ENCODE measurements around the gene HSPD1.
"Not testable (repeated sequence)": the region's sequence is repeated elsewhere in the genome, so short reads cannot be mapped to it uniquely, and the experiment has no call there.

HSPD1 gene

DNA sequence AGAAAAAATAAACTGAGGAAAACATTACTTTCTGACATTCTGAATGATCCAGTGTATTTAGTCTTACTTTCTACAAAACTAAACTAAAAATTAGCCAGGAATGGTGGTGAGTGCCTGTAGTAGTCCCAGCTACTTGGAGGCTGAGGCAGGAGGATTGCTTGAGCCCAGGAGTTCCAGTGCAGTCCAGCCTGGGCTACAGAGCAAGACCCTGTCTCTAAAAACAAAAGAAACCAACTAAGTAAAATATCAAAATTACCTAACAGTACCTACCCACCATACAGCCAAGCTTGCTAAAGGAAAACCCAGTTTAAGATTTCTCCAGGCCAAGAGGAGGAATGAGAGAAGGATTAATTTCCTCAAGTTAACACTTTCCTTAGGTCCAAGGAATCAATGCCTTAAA, 2.9 kb downstream of the HSPD1 start:
- no peak for DNase-seq (ENCODE audit: low spot score)

DNA sequence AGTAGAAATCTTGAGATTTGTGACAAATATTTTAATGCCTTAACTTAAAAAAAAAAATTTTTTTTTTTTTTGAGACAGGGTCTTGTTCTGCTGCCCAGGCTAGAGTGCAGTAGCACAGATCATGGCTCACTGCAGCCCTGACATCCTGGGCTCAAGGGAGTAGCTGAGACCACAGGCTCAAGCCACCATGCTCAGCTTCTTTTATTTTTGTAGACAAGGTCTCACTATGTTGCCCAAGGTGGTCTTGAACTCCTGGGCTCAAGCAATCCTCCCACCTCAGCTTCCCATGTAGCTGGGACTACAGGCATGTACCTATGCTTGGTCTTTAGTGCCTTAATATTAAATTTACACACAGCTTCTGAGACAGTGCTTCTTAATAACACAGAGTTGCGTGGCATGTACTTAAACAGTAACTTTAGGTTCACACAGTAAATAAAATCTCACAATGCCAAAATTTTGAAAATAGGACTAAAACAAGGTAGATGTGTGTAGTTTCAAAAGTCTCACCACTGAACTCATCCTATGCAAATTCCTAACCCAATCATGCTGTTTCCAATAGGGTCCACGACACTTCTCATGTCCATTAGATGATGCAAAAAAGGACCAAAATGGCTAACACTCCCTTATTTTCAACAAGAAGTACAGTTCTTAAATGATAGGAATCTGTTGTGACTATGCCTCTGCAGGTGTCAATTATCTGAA, 4.1 kb downstream of the HSPD1 start:
- DNase-seq (ENCODE audit: low spot score), result no peak

DNA sequence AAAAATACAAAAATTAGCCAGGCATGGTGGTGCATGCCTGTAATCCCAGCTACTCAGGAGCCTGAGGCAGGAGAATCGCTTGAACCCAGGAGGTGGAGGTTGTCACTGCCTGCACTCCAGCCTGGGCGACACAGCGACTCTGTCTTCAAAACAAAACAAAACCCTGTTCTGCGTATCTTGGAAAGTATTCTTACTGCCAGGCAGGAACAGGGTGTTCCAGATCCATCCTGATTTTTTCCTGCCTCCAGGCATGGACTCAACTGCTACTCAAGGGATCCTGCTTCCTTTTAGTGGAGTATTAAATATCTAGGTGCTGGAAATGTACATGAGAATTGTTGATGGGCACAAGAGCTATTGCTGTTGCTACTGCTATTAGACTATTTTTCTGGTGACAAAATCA, 12.3 kb downstream of the HSPD1 start:
- DNase-seq (ENCODE audit: low spot score), result no peak

GRCh38 chr2:197486175-197486574, 13.5 kb downstream of the HSPD1 start:
- DNase-seq (ENCODE audit: low spot score), result no peak

DNA sequence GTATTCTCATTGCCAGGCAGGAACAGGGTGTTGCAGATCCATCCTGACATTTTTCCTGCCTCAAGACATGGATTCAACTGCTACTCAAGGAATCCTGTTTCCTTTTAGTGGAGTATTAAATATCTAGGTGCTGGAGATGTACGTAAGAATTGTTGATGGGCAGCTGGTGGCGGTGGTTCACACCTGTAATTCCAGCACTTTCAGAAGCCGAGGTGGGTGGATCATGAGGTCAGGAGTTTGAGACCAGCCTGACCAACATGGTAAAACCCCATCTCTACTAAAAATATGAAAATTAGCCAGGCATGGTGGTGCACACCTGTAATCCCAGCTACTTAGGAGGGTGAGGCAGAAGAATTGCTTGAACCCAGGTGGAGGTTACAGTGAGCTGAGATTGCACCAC, 15.4 kb downstream of the HSPD1 start:
- not testable (repeated sequence) for DNase-seq (ENCODE audit: low spot score)

DNA sequence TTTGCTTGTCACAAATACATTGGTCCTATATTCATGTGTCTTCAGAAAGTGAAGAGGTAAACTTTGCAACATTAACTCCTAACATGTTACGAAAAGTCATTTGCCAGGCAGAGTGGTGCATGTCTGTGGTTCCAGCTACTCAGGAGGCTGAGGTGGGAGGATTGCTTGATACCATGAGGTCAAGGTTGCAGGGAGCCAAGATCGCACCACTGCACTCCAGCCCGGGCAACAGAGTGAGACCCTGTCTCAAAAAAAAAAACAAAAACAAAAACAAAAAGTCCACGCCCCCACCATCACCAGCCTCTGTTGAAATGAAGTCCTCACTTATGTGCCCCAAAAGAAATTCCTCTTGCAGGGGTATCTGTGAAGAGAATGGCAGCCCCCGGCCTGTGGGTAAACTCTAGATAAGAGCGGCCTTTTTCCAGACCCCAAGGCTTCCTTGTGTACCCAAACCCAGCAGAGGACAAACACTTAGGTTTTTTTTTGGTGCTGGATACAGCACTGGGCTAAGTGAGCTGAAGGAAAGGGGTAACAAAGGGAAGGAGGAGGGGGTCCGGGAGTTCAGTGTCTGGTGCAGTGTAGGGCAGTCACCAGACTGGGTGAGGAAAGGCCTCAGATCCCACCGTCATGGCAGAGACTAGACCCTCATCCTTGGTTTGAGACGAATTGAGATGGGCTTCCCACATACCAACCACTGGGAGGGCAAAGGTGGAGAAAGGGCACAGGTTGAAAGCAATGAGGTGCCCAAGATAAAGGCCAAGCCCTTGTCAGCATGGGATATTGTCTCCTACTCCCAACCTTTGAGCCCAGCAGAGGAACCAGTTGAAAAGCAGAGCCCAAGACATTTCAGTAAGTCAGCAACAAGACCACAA, 19.2 kb downstream of the HSPD1 start:
- DNase-seq (ENCODE audit: low spot score), result no peak

- DNase-seq (ENCODE audit: low spot score), result no peak
Observed at GRCh38 chr2:197477797-197478196, 21.8 kb downstream of the HSPD1 start.

DNA sequence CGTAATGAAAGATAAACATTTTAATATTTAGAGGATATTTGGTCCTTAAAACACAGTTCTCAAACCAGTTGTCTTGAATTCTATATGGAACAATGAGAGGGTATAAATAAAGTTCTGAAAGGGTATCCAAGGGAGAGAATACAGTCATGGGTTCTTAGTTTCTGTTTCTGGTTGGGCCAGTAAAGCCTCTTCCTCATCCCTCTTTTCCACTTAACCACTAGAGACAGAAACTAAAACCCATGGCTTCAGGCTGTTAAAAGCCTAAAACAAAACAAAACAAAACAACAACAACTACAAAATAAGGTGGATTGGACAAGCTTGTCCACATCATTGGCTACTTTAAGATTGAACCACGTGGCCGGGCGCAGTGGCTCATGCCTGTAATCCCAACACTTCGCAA, 27.5 kb downstream of the HSPD1 start:
- no peak for DNase-seq (ENCODE audit: low spot score)

- DNase-seq (ENCODE audit: low spot score), result no peak
Observed at GRCh38 chr2:197464175-197464574, 35.5 kb downstream of the HSPD1 start.

- no peak for DNase-seq (ENCODE audit: low spot score)
Observed at GRCh38 chr2:197461057-197461456, 38.6 kb downstream of the HSPD1 start.

DNA sequence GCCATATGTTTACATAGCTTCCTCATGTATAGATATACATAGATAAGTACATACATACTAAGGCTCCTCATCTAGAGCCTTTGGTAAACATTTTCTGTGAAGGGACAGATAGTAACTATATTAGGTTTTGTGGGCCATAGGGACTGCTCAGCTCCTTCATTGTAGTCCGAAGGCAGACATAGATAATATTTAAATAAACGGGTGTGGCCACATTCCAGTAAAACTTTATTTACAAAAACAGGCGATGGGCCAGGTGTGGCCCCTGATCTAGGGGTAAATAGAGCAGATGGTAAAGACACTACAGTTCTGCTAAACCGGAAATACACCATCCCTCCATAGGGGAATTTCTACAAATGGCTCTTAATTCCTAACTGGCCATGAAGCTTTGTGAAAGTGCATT, 39.0 kb downstream of the HSPD1 start:
- no peak for DNase-seq (ENCODE audit: low spot score)

- DNase-seq (ENCODE audit: low spot score), result no peak
Observed at GRCh38 chr2:197455428-197455827, 44.2 kb downstream of the HSPD1 start.

- no peak for DNase-seq (ENCODE audit: low spot score)
Observed at GRCh38 chr2:197454923-197455322, 44.7 kb downstream of the HSPD1 start.

DNA sequence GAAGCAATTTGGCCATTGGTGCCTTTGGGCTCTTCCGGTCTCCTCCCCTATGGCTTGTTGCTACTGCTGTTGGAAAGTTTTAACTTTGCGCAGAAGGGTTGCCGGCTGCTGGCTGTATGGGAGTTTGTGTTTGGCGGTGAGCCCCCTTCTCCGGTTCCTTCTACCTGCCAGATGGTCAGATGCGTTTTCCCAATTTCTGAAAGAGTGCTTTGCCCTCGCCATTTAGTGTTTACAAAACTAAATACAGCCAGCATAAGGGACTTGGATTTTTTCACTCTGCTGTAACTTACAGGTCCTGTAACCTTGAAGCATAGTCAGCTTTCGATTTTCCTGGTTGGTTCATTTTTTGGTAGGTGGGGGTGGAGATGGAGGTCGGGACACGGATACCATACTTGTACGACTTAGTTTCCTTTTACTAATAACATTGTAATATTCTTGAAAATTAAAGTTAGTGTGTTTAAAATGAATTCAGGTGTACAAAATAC, 45.7 kb downstream of the HSPD1 start:
- no peak for DNase-seq (ENCODE audit: low spot score)

- peak; percentile 99 for DNase-seq (ENCODE audit: low spot score)
Observed at GRCh38 chr2:197453123-197453913, 46.3 kb downstream of the HSPD1 start, which contains the start of gene COQ10B. Gene COQ10B (plus strand): TSS chr2:197453552. CDS start chr2:197453561, 9 bp downstream.

DNA sequence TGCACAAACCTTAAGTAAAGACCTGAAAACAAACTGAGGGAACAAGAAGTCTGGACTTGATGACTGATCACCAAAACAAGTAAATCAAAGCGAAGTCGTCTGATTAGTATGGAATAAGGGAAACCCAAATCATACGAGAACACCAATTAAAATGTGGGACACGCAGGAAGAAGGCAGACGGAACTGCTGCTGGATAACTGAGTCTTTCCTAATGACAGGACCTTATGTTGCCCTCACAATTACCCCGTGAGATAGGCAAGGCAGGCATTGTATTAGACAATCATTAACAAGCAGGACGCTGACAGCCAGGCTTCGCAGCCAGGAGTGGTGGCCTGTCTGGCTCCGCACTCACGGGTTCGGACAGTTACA, 46.9 kb downstream of the HSPD1 start:
- no peak for DNase-seq (ENCODE audit: low spot score)

DNA sequence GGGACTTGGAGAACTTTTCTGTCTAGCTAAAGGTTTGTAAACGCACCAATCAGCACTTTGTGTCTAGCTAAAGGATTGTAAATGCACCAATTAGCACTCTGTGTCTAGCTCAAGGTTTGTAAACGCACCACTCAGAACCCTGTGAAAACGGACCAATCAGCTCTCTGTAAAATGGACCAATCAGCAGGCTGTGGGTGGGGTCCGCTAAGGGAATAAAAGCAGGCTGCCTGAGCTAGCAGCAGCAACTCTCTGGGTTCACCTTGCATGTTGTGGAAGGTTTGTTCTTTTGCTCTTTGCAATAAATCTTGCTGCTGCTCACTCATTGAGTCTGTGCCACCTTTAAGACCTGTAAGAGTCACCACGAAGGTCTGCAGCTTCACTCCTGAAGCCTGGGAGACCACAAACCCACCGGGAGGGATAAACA, 48.7 kb downstream of the HSPD1 start:
- not testable (repeated sequence) for DNase-seq (ENCODE audit: low spot score)

- no peak for DNase-seq (ENCODE audit: low spot score)
Observed at GRCh38 chr2:197450465-197450864, 49.2 kb downstream of the HSPD1 start.

DNA sequence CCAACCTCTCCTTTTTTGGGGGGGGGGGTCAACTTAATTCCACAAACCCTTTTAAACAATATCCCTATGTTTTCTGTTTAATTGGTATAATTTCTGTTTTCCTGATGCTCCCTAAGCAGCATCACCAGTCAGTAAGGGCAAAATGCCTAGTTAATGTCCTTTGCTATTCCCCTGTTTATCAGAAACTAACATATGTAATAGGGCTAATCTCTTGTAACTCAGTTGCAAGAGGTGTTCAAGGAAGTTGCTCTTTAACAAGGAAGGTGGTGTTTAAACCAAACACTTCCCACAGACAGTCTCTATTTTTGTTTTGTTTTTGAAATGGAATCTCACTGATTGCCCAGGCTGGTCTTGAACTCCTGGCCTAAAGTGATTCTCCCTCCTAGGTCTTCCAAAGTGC, 52.8 kb downstream of the HSPD1 start:
- no peak for DNase-seq (ENCODE audit: low spot score)

GRCh38 chr2:197445746-197446145, 53.9 kb downstream of the HSPD1 start:
- no peak for DNase-seq (ENCODE audit: low spot score)

GRCh38 chr2:197442857-197443256, 56.8 kb downstream of the HSPD1 start:
- no peak for DNase-seq (ENCODE audit: low spot score)

DNA sequence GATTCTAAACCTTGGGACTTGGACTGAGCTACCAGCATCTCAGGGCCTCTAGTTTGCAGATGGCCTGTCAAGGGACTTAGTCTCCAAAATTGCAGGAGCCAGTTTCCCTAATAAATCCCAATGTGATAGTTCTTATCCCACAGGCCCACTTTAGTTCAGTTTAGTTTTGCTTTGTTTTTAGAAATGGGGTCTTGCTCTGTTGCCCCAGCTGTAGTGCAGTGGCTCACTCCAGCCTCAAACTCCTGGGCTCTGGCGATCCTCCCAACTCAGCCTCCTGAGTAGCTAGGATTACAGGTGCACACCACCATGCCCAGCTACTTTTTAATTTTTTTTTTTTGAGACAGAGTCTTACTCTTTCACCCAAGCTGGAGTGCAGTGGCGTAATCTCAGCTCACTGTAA, 62.3 kb downstream of the HSPD1 start:
- no peak for DNase-seq (ENCODE audit: low spot score)
